Lower lobe of right lung (tissue), 2 donors: Measurements from ENCODE around the gene SNPH. TPM values are rescaled to one million over a fixed set of nuclear protein-coding genes. Genes with fewer than 3 reads are reported as not detected.
A peak's percentile ranks its signal among the peaks of the same experiment; 100 is the strongest.

ENCODE experiments used
- ATAC-seq, 2 donors: fragments of 200-7000 bp; cut with Tn5 transposase; one replicate each; pipeline ENCODE4 v1.9.1; 2020 to 2022; ENCODE audit warnings: mild to moderate bottlenecking in 2 of 2, moderate library complexity in 2 of 2
- DNase-seq: peaks from one replicate; pipeline ENCODE4 v3.0.0-alpha.2; 2020
- H3K27ac ChIP-seq: fragments of 200-600 bp; one replicate; pipeline ENCODE4 v1.8.0; 2022
- H3K27me3 ChIP-seq: fragments of 200-600 bp; one replicate; pipeline ENCODE4 v1.8.0; 2022; ENCODE audit warnings: low read depth
- H3K36me3 ChIP-seq: fragments of 200-600 bp; one replicate; pipeline ENCODE4 v1.8.0; 2022; ENCODE audit warnings: mild to moderate bottlenecking
- H3K4me1 ChIP-seq: fragments of 200-600 bp; one replicate; pipeline ENCODE4 v1.8.0; 2022
- H3K4me3 ChIP-seq: fragments of 200-600 bp; one replicate; pipeline ENCODE4 v1.8.0; 2022; ENCODE audit warnings: mild to moderate bottlenecking
- H3K9me3 ChIP-seq: fragments of 200-600 bp; one replicate; pipeline ENCODE4 v1.8.0; 2022
- intact Hi-C: fragments of 100-400 bp; cut with DNase I; formaldehyde crosslinking; loops from one replicate; pipeline ENCODE4 v1.11.0; 2022
- total RNA-seq: library from RNA; stranded (reverse); fragmentation: NEBNext Ultra II Directional; extraction: Animal tissue kit (Norgen Biotek cat#: 25700); gene quantifications from one replicate; pipeline ENCODE4 v1.2.1, GENCODE V29; 2021
- TF ChIP-seq, protein P1 (sequence below): fragments of 200-600 bp; IDR thresholded peaks from one replicate; pipeline ENCODE4 v1.8.0; 2022; ENCODE audit warnings: antibody characterized with exemption, mild to moderate bottlenecking
- donor health status: DM: no; HTN: yes; CAD: no; lungs with severe emphysema.

SNPH gene
- total RNA-seq, 1 donor from 2014 or later = 3.8 TPM

DNA sequence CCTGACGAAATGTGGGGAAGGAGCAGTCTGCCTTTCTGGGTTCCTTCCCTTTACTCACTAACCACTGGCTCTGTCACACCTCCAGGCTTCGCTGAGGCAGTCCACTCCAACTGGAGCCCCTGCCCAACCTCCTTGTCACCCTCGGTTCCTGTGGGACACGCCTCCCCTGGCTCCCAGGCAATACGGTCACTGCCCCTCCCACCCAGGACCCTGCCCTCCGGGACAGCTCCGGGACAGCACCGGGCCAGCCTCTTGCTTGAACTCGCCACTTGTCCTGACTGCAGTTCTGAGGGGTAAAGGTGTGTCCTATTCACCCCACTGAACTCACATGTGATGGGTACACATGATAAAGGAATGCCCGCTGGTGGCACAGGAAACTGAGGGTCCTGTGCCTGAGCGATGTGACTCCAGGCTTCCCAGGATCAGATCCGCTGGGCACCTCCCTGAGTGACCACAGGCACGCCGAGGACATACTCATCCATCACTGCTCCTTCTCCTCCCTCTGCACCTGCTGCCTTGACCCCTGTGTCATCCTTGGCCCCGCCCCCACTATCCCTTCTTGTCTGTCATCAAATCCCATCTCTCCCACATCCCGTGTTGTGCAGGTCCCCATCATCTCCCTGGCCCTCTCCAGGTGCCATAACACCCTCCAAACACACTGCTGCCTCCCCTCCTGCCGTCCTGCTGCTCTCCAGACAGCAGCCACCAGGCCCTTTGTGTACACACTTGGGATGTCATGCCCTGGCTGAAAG is 55.0 kb downstream of the SNPH start:
- TF ChIP-seq, protein P1, sequence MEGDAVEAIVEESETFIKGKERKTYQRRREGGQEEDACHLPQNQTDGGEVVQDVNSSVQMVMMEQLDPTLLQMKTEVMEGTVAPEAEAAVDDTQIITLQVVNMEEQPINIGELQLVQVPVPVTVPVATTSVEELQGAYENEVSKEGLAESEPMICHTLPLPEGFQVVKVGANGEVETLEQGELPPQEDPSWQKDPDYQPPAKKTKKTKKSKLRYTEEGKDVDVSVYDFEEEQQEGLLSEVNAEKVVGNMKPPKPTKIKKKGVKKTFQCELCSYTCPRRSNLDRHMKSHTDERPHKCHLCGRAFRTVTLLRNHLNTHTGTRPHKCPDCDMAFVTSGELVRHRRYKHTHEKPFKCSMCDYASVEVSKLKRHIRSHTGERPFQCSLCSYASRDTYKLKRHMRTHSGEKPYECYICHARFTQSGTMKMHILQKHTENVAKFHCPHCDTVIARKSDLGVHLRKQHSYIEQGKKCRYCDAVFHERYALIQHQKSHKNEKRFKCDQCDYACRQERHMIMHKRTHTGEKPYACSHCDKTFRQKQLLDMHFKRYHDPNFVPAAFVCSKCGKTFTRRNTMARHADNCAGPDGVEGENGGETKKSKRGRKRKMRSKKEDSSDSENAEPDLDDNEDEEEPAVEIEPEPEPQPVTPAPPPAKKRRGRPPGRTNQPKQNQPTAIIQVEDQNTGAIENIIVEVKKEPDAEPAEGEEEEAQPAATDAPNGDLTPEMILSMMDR = no peak
- Histone ChIP-seq H3K36me3 (no peaks in the 10 kb centered on the region), H3K4me1 (peaks cover 24% of the 10 kb centered on the region), H3K27ac (peak overlapping the region; percentile 65), H3K9me3 (no peaks in the 10 kb centered on the region), H3K27me3 (no peaks in the 10 kb centered on the region), H3K4me3 (no peak overlapping the region)
- no peak for DNase-seq
- intact Hi-C loops = no loop called here
- ATAC-seq = no peak

DNA sequence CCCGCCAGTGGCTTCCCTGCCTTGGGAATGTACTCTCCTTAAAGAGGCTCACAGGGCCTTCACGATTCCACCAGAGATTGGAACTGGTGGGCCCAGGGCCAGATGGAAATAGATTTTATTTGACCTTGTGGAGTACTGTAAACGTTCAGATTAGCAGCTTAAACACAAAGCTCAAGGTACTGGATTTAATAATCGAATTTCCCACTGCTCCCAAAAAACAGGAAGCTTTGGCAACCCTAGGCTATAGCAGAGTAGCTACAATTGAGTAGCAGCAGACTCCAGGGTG is 55.5 kb downstream of the SNPH start:
- no peak for ATAC-seq
- Histone ChIP-seq H3K27ac (peak overlapping the region; percentile 65), H3K27me3 (no peaks in the 10 kb centered on the region), H3K9me3 (no peaks in the 10 kb centered on the region), H3K36me3 (no peaks in the 10 kb centered on the region), H3K4me1 (peaks cover 29% of the 10 kb centered on the region), H3K4me3 (no peak overlapping the region)
- intact Hi-C loops = no loop called here
- TF ChIP-seq, protein P1 = no peak
- DNase-seq = no peak

DNA sequence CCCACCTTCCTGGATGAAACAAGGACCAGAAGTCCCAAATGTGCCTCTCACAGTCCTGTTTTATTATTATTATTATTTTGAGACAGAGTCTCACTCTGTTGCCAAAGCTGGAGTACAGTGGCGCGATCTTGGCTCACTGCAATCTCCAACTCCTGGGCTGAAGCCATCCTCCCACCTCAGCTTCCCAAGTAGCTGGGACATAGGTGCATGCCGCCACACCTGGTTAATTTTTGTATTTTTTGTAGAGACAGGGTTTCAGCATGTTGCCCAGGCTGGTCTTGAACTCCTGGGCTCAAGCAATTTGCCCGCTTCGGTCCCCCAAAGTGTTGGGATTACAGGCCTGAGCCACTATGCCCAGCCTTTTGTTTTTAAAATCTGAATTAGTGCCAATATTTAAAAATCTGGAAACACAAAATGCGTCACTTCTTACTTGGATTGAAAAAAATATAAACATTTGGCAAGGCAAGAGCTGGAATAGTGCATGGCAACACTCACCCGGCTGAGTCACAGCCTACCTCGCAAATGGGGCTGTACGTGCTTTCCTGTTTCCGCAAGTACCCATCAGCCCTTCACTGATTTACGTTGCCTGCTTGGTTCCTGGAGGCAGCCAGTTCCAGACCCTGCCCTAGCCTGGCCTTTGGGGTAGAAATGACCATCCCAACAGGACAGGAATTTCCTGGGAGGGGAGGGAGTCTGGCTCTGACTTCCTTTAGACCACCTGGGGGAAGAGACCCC is 56.6 kb downstream of the SNPH start:
- Histone ChIP-seq H3K4me1 (peaks cover 40% of the 10 kb centered on the region), H3K27me3 (no peaks in the 10 kb centered on the region), H3K9me3 (no peaks in the 10 kb centered on the region), H3K4me3 (no peak overlapping the region), H3K36me3 (no peaks in the 10 kb centered on the region), H3K27ac (peak overlapping the region; percentile 98)
- ATAC-seq (no peak), DNase-seq (no peak)
- TF ChIP-seq, protein P1 = no peak
- intact Hi-C loops = no loop called here

DNA sequence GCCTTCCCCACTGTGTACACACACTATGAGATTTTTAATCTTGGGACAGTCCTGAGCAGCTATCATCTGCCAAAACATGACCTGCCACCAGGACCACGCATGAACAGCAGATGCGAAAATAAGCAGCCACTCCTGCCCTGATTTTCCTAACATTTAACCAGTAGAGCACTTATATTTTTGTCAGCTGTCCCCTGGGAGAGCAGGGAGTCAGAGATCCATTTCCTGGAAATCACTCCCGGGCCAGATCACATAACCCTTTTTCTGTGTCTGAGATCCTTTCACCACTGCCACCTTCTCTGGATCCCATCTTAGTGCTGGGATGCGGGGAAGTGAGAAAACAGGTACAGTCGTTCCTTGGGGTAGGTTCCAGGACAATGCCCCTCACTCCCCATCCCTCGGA is 57.2 kb downstream of the SNPH start:
- intact Hi-C loops = no loop called here
- Histone ChIP-seq H3K36me3 (no peaks in the 10 kb centered on the region), H3K9me3 (no peaks in the 10 kb centered on the region), H3K27ac (peak overlapping the region; percentile 98), H3K4me1 (peaks cover 46% of the 10 kb centered on the region), H3K27me3 (no peaks in the 10 kb centered on the region), H3K4me3 (no peak overlapping the region)
- ATAC-seq (no peak), DNase-seq (no peak)
- TF ChIP-seq, protein P1 = no peak

DNA sequence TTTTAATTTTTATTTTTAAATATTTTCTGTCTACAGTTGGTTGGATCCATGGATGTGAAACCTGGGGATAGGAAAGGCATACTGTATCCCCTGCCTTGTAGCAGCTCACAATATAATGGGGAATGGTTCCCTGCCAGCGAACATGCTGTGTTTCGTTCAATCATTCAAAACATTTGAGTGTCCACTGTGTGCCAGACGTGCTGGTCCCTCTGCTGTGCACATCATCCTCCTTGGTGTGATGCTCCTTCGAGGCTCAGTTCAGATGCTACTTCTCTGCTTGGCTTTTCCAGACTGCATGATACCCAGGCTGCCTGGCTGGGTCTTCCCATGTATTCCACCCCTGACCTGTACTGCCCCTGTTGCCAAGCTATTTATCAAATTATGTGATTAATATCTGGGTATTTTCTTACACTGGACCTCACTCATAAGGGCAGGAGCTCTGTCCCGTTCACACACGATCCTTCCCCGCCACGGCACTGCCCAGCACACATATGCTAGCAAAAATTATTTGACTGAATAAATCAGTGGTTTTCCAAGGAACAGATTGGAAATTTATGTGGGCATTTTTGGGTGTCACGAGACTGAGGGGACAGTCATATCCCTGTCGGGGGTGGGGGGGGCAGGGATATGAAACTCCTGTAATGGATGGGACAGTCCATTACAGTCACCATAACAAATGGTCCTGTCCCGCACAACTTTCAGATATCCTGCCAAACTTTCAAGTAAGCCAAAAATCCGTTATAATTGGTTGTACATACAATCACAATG is 57.9 kb downstream of the SNPH start:
- H3K36me3 ChIP-seq = no peaks in the 10 kb centered on the region
- no peaks in the 10 kb centered on the region for H3K27me3 ChIP-seq
- no peaks in the 10 kb centered on the region for H3K9me3 ChIP-seq
- peaks cover 54% of the 10 kb centered on the region for H3K4me1 ChIP-seq
- TF ChIP-seq, protein P1 = no peak
- no peak for ATAC-seq
- intact Hi-C loops = no loop called here
- peak overlapping the region; percentile 77 for H3K4me3 ChIP-seq
- peak overlapping the region; percentile 98 for H3K27ac ChIP-seq
- no peak for DNase-seq
